ENCODE measurements around the gene LHFPL2.

GRCh38 chr5:78541086-78541654 is 107.4 kb downstream of the LHFPL2 start:
- TF ChIP-seq CTCF (IDR thresholded peaks at IDR 0.05), result no peak
- no peak for TF ChIP-seq POLR2AphosphoS5 (IDR thresholded peaks at IDR 0.05)

Measured in prostate gland (tissue), 2 donors.